Esophagus muscularis mucosa (tissue), 4 donors: ENCODE data around the gene NRXN2.

Experiments used
- EP300 ChIP-seq: sonication (generic); formaldehyde crosslinking; IDR thresholded peaks from one replicate; pipeline ENCODE4 v1.6.1; 2017; ENCODE audit warnings: antibody characterized with exemption
- POLR2A ChIP-seq: fragments of 450-650 bp; IDR thresholded peaks from one replicate; pipeline ENCODE4 v1.6.1; 2017; ENCODE audit warnings: antibody characterized with exemption, moderate library complexity, mild to moderate bottlenecking, low read depth
- POLR2AphosphoS5 ChIP-seq, 2 donors: sonication (generic); formaldehyde crosslinking; IDR thresholded peaks; one replicate each; pipeline ENCODE4 v1.6.1; 2017; ENCODE audit warnings: antibody characterized with exemption in 2 of 2
- TF ChIP-seq, protein P1 (sequence below), 3 experiments: fragments of 200-600 bp in 2 of 3; fragments of 450-650 bp in 1 of 3; sonication (generic) in 2 of 3; IDR thresholded peaks; one replicate each; pipeline ENCODE4 v1.5.1; 2017 to 2019; ENCODE audit warnings: antibody characterized with exemption in 3 of 3, mild to moderate bottlenecking in 2 of 3, moderate library complexity in 1 of 3

DNA sequence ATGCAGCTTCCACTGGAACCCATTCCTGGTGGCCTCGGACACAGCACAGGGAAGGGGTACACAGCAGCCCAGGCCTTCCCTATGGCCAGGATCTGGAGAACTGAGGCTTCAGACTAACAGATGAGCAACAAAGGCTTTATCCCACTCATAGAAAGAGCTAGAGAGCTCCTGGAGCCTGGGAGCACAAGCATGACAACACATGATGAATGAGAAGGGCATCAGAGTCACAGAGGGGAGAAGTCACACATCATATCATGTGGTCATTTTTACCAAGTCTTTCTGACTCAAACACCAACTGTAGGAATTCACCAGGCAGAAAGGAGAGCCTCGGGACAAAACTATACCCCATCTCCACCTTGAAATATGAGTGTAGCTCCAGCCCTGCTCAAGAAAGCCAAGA lies 43.2 kb downstream of the NRXN2 start:
- TF ChIP-seq, protein P1, sequence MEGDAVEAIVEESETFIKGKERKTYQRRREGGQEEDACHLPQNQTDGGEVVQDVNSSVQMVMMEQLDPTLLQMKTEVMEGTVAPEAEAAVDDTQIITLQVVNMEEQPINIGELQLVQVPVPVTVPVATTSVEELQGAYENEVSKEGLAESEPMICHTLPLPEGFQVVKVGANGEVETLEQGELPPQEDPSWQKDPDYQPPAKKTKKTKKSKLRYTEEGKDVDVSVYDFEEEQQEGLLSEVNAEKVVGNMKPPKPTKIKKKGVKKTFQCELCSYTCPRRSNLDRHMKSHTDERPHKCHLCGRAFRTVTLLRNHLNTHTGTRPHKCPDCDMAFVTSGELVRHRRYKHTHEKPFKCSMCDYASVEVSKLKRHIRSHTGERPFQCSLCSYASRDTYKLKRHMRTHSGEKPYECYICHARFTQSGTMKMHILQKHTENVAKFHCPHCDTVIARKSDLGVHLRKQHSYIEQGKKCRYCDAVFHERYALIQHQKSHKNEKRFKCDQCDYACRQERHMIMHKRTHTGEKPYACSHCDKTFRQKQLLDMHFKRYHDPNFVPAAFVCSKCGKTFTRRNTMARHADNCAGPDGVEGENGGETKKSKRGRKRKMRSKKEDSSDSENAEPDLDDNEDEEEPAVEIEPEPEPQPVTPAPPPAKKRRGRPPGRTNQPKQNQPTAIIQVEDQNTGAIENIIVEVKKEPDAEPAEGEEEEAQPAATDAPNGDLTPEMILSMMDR (IDR thresholded peaks at IDR 0.05): no peak
- TF ChIP-seq POLR2A: no peak
- no peak for TF ChIP-seq EP300
- TF ChIP-seq POLR2AphosphoS5 (IDR thresholded peaks at IDR 0.05): no peak
